HEK293 (cell line): ENCODE measurements around the gene SLC25A22.
A peak's percentile ranks its signal among the peaks of the same experiment; 100 is the strongest.

Source experiments
- CTCF ChIA-PET: fragments of 350-600 bp; formaldehyde crosslinking; extraction: SDS; loops from one replicate; lab custom pipeline; 2021; ENCODE audit warnings: antibody characterized with exemption; lab: Yijun Ruan, JAX
- POLR2A ChIA-PET: fragments of 300-600 bp; formaldehyde crosslinking; extraction: SDS; loops from one replicate; lab custom pipeline; 2020; ENCODE audit warnings: antibody characterized with exemption, inconsistent platforms; lab: Yijun Ruan, JAX
- H3K27ac ChIP-seq: fragments of 200-500 bp; sonication (Bioruptor generic); 2 replicates; pipeline ENCODE4 v1.5.1; 2014; ENCODE audit warnings: low read depth, low read length, control low read depth, inconsistent platforms; ENCODE audit errors: extremely low read depth
- H3K36me3 ChIP-seq, 2 experiments: fragments of 200-500 bp in 1 of 2; sonication (Bioruptor generic) in 1 of 2; 1 replicate in 1 of 2; 2 replicates in 1 of 2; pipeline ENCODE4 v1.5.1; 2014 to 2017; ENCODE audit warnings: inconsistent platforms in 2 of 2, low read length in 2 of 2; ENCODE audit not compliant: control insufficient read depth in 2 of 2, insufficient read depth in 1 of 2
- H3K4me1 ChIP-seq: fragments of 200-500 bp; sonication (Bioruptor generic); 2 replicates; pipeline ENCODE4 v1.5.1; 2014; ENCODE audit warnings: mild to moderate bottlenecking, low read length, inconsistent platforms; ENCODE audit not compliant: control insufficient read depth, insufficient read depth
- H3K4me3 ChIP-seq: 2 replicates; pipeline ENCODE4 v1.5.1; 2011; ENCODE audit warnings: low read depth, mild to moderate bottlenecking, control low read depth, low read length, moderate library complexity
- H3K9me3 ChIP-seq: fragments of 200-500 bp; sonication (Bioruptor generic); 2 replicates; pipeline ENCODE4 v1.5.1; 2014; ENCODE audit warnings: low read depth, low read length, inconsistent platforms; ENCODE audit not compliant: control insufficient read depth, insufficient read depth
- BCL11A ChIP-seq: fragments of 450-650 bp; formaldehyde crosslinking; IDR thresholded peaks from 2 replicates; pipeline ENCODE4 v1.5.1; 2016; ENCODE audit warnings: low read depth, missing biosample characterization, missing genetic modification characterization
- FEZF1 ChIP-seq: fragments of 450-650 bp; formaldehyde crosslinking; IDR thresholded peaks from 2 replicates; pipeline ENCODE4 v1.5.1; 2016; ENCODE audit warnings: missing biosample characterization, missing genetic modification characterization
- GLIS2 ChIP-seq: fragments of 450-650 bp; formaldehyde crosslinking; IDR thresholded peaks from 2 replicates; pipeline ENCODE4 v1.5.1; 2016; ENCODE audit warnings: missing biosample characterization, missing genetic modification characterization
- KLF1 ChIP-seq: fragments of 450-650 bp; formaldehyde crosslinking; IDR thresholded peaks from 2 replicates; pipeline ENCODE4 v1.5.1; 2016; ENCODE audit warnings: missing biosample characterization, missing genetic modification characterization
- SP2 ChIP-seq: fragments of 450-650 bp; formaldehyde crosslinking; IDR thresholded peaks from 2 replicates; pipeline ENCODE4 v1.5.1; 2016; ENCODE audit warnings: missing biosample characterization, missing genetic modification characterization
- ZBTB20 ChIP-seq: fragments of 450-650 bp; formaldehyde crosslinking; IDR thresholded peaks from 2 replicates; pipeline ENCODE4 v1.5.1; 2016; ENCODE audit warnings: missing biosample characterization, missing genetic modification characterization
- ZBTB7A ChIP-seq: fragments of 450-650 bp; formaldehyde crosslinking; IDR thresholded peaks from 2 replicates; pipeline ENCODE4 v1.5.1; 2016; ENCODE audit warnings: low read depth, missing biosample characterization, missing genetic modification characterization
- ZEB2 ChIP-seq: fragments of 450-650 bp; formaldehyde crosslinking; IDR thresholded peaks from 2 replicates; pipeline ENCODE4 v1.5.1; 2016; ENCODE audit warnings: missing biosample characterization, missing genetic modification characterization
- ZFHX2 ChIP-seq: fragments of 450-650 bp; formaldehyde crosslinking; conservative IDR thresholded peaks from 2 replicates; pipeline ENCODE4 v1.5.1; 2016; ENCODE audit warnings: missing biosample characterization, missing genetic modification characterization
- ZFP69B ChIP-seq: fragments of 450-650 bp; formaldehyde crosslinking; IDR thresholded peaks from 2 replicates; pipeline ENCODE4 v1.5.1; 2016; ENCODE audit warnings: missing biosample characterization, missing genetic modification characterization
- ZNF23 ChIP-seq: fragments of 450-650 bp; formaldehyde crosslinking; IDR thresholded peaks from 2 replicates; pipeline ENCODE4 v1.5.1; 2016; ENCODE audit warnings: missing biosample characterization, missing genetic modification characterization, borderline replicate concordance
- ZNF423 ChIP-seq: fragments of 450-650 bp; formaldehyde crosslinking; IDR thresholded peaks from 2 replicates; pipeline ENCODE4 v1.5.1; 2016; ENCODE audit warnings: missing biosample characterization, missing genetic modification characterization
- ZNF501 ChIP-seq: fragments of 450-650 bp; formaldehyde crosslinking; IDR thresholded peaks from 2 replicates; pipeline ENCODE4 v1.5.1; 2016; ENCODE audit warnings: missing biosample characterization, missing genetic modification characterization
- ZNF610 ChIP-seq: fragments of 450-650 bp; formaldehyde crosslinking; IDR thresholded peaks from 2 replicates; pipeline ENCODE4 v1.5.1; 2016; ENCODE audit warnings: missing biosample characterization, missing genetic modification characterization, borderline replicate concordance
- ZNF621 ChIP-seq: fragments of 450-650 bp; formaldehyde crosslinking; IDR thresholded peaks from 2 replicates; pipeline ENCODE4 v1.5.1; 2017; ENCODE audit warnings: missing biosample characterization, missing genetic modification characterization
- ZNF629 ChIP-seq: fragments of 450-650 bp; formaldehyde crosslinking; IDR thresholded peaks from 2 replicates; pipeline ENCODE4 v1.5.1; 2017; ENCODE audit warnings: missing biosample characterization, missing genetic modification characterization
- ZNF670 ChIP-seq: fragments of 450-650 bp; formaldehyde crosslinking; IDR thresholded peaks from 2 replicates; pipeline ENCODE4 v1.5.1; 2016; ENCODE audit warnings: missing biosample characterization, missing genetic modification characterization, low read depth
- ZNF76 ChIP-seq: fragments of 450-650 bp; formaldehyde crosslinking; IDR thresholded peaks from 2 replicates; pipeline ENCODE4; 2016; ENCODE audit warnings: low read depth, missing biosample characterization, missing genetic modification characterization, borderline replicate concordance
- ZSCAN30 ChIP-seq: fragments of 450-650 bp; IDR thresholded peaks from 2 replicates; pipeline ENCODE4 v1.5.1; 2018; ENCODE audit warnings: missing biosample characterization, mild to moderate bottlenecking, missing genetic modification characterization, moderate library complexity
- ZXDB ChIP-seq: fragments of 450-650 bp; formaldehyde crosslinking; IDR thresholded peaks from 2 replicates; pipeline ENCODE4 v1.5.1; 2016; ENCODE audit warnings: missing biosample characterization, missing genetic modification characterization
- TF ChIP-seq, protein P1 (sequence below): fragments of 450-650 bp; formaldehyde crosslinking; IDR thresholded peaks from 2 replicates; pipeline ENCODE4 v1.5.1; 2017; ENCODE audit warnings: missing biosample characterization, mild to moderate bottlenecking, missing genetic modification characterization, moderate library complexity
- TF ChIP-seq, protein P2 (sequence below): fragments of 450-650 bp; formaldehyde crosslinking; IDR thresholded peaks from 2 replicates; pipeline ENCODE4 v1.5.1; 2016; ENCODE audit warnings: missing biosample characterization, missing genetic modification characterization
- TF ChIP-seq, protein P3 (sequence below): IDR thresholded peaks from 2 replicates; pipeline ENCODE4 v1.6.1; 2011; ENCODE audit warnings: mild to moderate bottlenecking, low read depth, low read length, borderline replicate concordance
- TF ChIP-seq, protein P4 (sequence below): fragments of 450-650 bp; formaldehyde crosslinking; IDR thresholded peaks from 2 replicates; pipeline ENCODE4 v1.5.1; 2016; ENCODE audit warnings: missing biosample characterization, missing genetic modification characterization, low read depth
- TF ChIP-seq, protein P5 (sequence below): fragments of 450-650 bp; formaldehyde crosslinking; IDR thresholded peaks from 2 replicates; pipeline ENCODE4 v1.5.1; 2016; ENCODE audit warnings: missing biosample characterization, missing genetic modification characterization
- TF ChIP-seq, protein P6 (sequence below): fragments of 450-650 bp; formaldehyde crosslinking; IDR thresholded peaks from 2 replicates; pipeline ENCODE4 v1.5.1; 2016; ENCODE audit warnings: missing biosample characterization, missing genetic modification characterization

Gene SLC25A22

DNA sequence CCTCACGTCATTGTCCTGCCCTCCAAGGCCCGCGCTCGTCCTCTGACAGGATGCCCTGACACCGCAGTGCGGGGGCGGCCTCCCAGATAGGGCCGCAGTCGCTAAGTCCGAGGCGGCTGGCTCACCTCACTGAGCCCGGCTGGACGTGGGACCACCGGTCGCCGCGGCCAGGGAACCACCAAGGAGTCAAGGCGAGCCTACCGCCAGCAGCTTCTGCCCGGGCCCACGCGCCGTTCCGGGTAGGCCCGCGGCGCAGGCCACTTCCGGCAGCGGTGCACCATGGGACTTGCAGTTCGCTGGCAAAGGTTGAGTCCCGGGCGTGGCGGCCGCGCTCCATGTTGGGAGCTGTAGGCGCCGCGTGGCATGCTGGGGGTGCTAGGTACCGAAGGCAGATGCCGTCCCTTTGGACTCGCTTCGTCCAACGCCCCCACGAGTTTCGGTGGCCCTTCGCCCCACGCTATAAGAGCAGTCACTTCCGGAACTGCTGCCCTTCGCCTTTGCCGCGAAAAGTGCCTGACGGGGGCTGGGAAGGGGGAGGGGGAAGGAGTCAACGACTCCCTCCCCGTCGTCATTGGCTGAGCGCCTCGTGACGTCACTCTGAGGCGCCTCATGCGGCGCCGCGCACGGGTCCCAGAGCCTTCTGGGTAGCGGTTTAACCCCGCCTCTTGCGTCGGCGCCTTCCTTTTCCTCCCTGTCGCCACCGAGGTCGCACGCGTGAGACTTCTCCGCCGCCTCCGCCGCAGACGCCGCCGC, 11.4 kb upstream of the SLC25A22 start, which contains the start of gene RPLP2:
RPLP2 (plus strand) TSS at position 681 of the 753 bp plus-strand sequence. CDS start 268 bp downstream, outside the sequence.
- H3K4me1 ChIP-seq, result no peaks in the 10 kb centered on the region
- H3K9me3 ChIP-seq, result no peaks in the 10 kb centered on the region
- peak within 1 kb of the TSS; percentile 91 for H3K4me3 ChIP-seq
- ChIA-PET CTCF (no interaction called here), POLR2A (interaction anchor here (0.6 to 2.0 kb wide), 17 partner anchors 10 to 234 kb away, joined by 3 to 33 read pairs (median 4); partner anchors contain the start of genes PNPLA2 and TSPAN4)
- peak within 1 kb of the TSS; percentile 82 for H3K27ac ChIP-seq
- H3K36me3 ChIP-seq, result peaks cover 0 to 38% of the 10 kb centered on the region in 2 experiments; a peak in 1 of 3 replicates
- TF ChIP-seq, protein P1, sequence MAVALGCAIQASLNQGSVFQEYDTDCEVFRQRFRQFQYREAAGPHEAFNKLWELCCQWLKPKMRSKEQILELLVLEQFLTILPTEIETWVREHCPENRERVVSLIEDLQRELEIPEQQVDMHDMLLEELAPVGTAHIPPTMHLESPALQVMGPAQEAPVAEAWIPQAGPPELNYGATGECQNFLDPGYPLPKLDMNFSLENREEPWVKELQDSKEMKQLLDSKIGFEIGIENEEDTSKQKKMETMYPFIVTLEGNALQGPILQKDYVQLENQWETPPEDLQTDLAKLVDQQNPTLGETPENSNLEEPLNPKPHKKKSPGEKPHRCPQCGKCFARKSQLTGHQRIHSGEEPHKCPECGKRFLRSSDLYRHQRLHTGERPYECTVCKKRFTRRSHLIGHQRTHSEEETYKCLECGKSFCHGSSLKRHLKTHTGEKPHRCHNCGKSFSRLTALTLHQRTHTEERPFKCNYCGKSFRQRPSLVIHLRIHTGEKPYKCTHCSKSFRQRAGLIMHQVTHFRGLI, result 0 out of 2 replicates have a peak, but pooled peaks have one; percentile 22
- TF ChIP-seq GLIS2 (tag by site-specific recombination) (peak; percentile 81), ZBTB20 (peak; percentile 98), ZEB2 (tag by site-specific recombination) (peak; percentile 93), ZSCAN30 (tag by site-specific recombination) (0 out of 2 replicates have a peak, but pooled peaks have one; percentile 53), SP2 (tag by site-specific recombination) (peak; percentile 89), ZNF501 (tag by site-specific recombination) (peak; percentile 89), BCL11A (tag by site-specific recombination) (no peak), ZNF423 (no peak), ZNF610 (tag by site-specific recombination) (peak; percentile 56; the same call in 1 of the 2 replicates), ZNF629 (tag by site-specific recombination) (peak; percentile 95), ZNF76 (tag by site-specific recombination) (peak; percentile 99), ZNF621 (tag by site-specific recombination) (no peak), ZBTB7A (tag by site-specific recombination) (0 out of 2 replicates have a peak, but pooled peaks have one; percentile 30), ZFP69B (tag by site-specific recombination) (peak; percentile 94; the same call in 1 of the 2 replicates), KLF1 (tag by site-specific recombination) (peak; percentile 66), FEZF1 (peak; percentile 90), ZFHX2 (peak; percentile 79), ZNF670 (no peak), ZXDB (tag by site-specific recombination) (peak; percentile 94), ZNF23 (tag by site-specific recombination) (no peak)
- TF ChIP-seq, protein P2, sequence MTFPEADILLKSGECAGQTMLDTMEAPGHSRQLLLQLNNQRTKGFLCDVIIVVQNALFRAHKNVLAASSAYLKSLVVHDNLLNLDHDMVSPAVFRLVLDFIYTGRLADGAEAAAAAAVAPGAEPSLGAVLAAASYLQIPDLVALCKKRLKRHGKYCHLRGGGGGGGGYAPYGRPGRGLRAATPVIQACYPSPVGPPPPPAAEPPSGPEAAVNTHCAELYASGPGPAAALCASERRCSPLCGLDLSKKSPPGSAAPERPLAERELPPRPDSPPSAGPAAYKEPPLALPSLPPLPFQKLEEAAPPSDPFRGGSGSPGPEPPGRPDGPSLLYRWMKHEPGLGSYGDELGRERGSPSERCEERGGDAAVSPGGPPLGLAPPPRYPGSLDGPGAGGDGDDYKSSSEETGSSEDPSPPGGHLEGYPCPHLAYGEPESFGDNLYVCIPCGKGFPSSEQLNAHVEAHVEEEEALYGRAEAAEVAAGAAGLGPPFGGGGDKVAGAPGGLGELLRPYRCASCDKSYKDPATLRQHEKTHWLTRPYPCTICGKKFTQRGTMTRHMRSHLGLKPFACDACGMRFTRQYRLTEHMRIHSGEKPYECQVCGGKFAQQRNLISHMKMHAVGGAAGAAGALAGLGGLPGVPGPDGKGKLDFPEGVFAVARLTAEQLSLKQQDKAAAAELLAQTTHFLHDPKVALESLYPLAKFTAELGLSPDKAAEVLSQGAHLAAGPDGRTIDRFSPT (tag by site-specific recombination), result peak; percentile 77; the same call in 1 of the 2 replicates
- TF ChIP-seq, protein P3, sequence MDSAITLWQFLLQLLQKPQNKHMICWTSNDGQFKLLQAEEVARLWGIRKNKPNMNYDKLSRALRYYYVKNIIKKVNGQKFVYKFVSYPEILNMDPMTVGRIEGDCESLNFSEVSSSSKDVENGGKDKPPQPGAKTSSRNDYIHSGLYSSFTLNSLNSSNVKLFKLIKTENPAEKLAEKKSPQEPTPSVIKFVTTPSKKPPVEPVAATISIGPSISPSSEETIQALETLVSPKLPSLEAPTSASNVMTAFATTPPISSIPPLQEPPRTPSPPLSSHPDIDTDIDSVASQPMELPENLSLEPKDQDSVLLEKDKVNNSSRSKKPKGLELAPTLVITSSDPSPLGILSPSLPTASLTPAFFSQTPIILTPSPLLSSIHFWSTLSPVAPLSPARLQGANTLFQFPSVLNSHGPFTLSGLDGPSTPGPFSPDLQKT, result peak; percentile 88; the same call in 1 of the 2 replicates
- TF ChIP-seq, protein P4, sequence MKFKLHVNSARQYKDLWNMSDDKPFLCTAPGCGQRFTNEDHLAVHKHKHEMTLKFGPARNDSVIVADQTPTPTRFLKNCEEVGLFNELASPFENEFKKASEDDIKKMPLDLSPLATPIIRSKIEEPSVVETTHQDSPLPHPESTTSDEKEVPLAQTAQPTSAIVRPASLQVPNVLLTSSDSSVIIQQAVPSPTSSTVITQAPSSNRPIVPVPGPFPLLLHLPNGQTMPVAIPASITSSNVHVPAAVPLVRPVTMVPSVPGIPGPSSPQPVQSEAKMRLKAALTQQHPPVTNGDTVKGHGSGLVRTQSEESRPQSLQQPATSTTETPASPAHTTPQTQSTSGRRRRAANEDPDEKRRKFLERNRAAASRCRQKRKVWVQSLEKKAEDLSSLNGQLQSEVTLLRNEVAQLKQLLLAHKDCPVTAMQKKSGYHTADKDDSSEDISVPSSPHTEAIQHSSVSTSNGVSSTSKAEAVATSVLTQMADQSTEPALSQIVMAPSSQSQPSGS (tag by site-specific recombination), result peak; percentile 97
- TF ChIP-seq, protein P5, sequence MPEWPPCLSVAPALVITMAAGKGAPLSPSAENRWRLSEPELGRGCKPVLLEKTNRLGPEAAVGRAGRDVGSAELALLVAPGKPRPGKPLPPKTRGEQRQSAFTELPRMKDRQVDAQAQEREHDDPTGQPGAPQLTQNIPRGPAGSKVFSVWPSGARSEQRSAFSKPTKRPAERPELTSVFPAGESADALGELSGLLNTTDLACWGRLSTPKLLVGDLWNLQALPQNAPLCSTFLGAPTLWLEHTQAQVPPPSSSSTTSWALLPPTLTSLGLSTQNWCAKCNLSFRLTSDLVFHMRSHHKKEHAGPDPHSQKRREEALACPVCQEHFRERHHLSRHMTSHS (tag by site-specific recombination), result no peak
- TF ChIP-seq, protein P6, sequence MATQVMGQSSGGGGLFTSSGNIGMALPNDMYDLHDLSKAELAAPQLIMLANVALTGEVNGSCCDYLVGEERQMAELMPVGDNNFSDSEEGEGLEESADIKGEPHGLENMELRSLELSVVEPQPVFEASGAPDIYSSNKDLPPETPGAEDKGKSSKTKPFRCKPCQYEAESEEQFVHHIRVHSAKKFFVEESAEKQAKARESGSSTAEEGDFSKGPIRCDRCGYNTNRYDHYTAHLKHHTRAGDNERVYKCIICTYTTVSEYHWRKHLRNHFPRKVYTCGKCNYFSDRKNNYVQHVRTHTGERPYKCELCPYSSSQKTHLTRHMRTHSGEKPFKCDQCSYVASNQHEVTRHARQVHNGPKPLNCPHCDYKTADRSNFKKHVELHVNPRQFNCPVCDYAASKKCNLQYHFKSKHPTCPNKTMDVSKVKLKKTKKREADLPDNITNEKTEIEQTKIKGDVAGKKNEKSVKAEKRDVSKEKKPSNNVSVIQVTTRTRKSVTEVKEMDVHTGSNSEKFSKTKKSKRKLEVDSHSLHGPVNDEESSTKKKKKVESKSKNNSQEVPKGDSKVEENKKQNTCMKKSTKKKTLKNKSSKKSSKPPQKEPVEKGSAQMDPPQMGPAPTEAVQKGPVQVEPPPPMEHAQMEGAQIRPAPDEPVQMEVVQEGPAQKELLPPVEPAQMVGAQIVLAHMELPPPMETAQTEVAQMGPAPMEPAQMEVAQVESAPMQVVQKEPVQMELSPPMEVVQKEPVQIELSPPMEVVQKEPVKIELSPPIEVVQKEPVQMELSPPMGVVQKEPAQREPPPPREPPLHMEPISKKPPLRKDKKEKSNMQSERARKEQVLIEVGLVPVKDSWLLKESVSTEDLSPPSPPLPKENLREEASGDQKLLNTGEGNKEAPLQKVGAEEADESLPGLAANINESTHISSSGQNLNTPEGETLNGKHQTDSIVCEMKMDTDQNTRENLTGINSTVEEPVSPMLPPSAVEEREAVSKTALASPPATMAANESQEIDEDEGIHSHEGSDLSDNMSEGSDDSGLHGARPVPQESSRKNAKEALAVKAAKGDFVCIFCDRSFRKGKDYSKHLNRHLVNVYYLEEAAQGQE, result no peak
